Thyroid gland (tissue), 4 donors: ENCODE measurements around the gene LRRC4C. TPM values are rescaled to one million over a fixed set of nuclear protein-coding genes. Genes with fewer than 3 reads are reported as not detected.

Experiments
- DNase-seq, 2 donors: peaks; one replicate each; pipeline ENCODE4 v3.0.0-alpha.2; 2019
- H3K27ac ChIP-seq, 3 donors: fragments of 200-600 bp; sonication (generic); 1 replicate in 2 of 3; 2 replicates in 1 of 3; pipeline ENCODE4 v1.5.1; 2016 to 2019; ENCODE audit warnings: mild to moderate bottlenecking in 1 of 3, moderate library complexity in 1 of 3
- H3K27me3 ChIP-seq: fragments of 200-600 bp; sonication (generic); one replicate; pipeline ENCODE4 v1.5.1; 2019
- H3K36me3 ChIP-seq, 2 donors: fragments of 200-600 bp; sonication (generic); one replicate each; pipeline ENCODE4 v1.5.1; 2016 to 2019
- H3K4me1 ChIP-seq, 2 donors: fragments of 200-600 bp; sonication (generic); one replicate each; pipeline ENCODE4 v1.5.1; 2017 to 2019
- H3K4me3 ChIP-seq, 3 donors: fragments of 200-600 bp; sonication (generic); replicated peaks in 1 of 3; 1 replicate in 2 of 3; 2 replicates in 1 of 3; pipeline ENCODE4 v1.5.1; 2016; ENCODE audit warnings: mild to moderate bottlenecking in 1 of 3
- H3K9me3 ChIP-seq: fragments of 200-600 bp; sonication (generic); one replicate; pipeline ENCODE4 v1.5.1; 2017
- CTCF ChIP-seq, 6 experiments: fragments of 200-600 bp in 3 of 6; fragments of 450-650 bp in 3 of 6; sonication (generic) in 3 of 6; IDR thresholded peaks; one replicate each; pipeline ENCODE4 v1.5.1; 2016 to 2019; ENCODE audit warnings: antibody characterized with exemption in 6 of 6, mild to moderate bottlenecking in 2 of 6, inconsistent platforms in 1 of 6, moderate library complexity in 1 of 6
- POLR2A ChIP-seq, 2 donors: fragments of 450-650 bp; IDR thresholded peaks; one replicate each; pipeline ENCODE4 v1.6.1; 2017; ENCODE audit warnings: antibody characterized with exemption in 2 of 2, mild to moderate bottlenecking in 2 of 2, moderate library complexity in 1 of 2
- WGBS, 2 donors: methylation state at CpG; one replicate each; pipeline ENCODE4 v1.1.5; 2017; 5-methylcytosine and 5-hydroxymethylcytosine counted together
- intact Hi-C: fragments of 100-400 bp; cut with DNase I; formaldehyde crosslinking; loops from one replicate; pipeline ENCODE4 v1.15.1; 2023
- total RNA-seq, 4 donors: library from RNA; depleted of rRNA; stranded (reverse); fragments of >200 nt; gene quantifications; one replicate each; pipeline ENCODE4 v1.2.3, GENCODE V29; 2016

LRRC4C gene
- total RNA-seq, 4 donors from 2014 or later = 4.6 to 13.9 (median 7.8) TPM

DNA sequence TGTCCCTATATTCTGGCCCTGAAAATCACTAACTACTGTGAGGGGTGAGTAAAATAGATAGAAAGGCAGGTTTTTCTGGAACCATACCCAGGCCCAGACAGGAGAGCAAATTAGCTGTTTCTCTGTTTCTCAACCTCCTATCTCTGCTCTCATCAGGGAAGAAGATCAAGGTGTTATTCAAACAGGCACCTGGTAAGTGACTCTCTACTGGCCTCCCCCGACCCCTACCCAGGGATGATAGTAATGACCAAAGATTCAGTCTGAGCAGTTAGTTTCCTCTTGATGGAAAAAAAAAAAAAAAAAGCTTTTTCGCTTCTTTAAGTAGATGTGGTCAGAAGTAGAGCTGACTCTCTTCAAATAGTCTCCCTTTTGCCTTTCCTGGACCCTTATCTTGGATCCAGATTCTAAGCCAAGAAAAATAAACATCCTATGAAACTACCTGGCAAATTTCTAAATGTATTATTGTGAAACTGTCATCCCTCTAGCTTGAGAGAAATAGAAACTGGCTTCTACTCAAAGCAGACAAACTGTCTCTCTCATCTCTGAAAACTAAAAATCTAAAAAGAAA lies 9.9 kb downstream of the LRRC4C start:
- no peak for DNase-seq
- H3K27me3 ChIP-seq = no peaks in the 10 kb centered on the region
- TF ChIP-seq POLR2A (IDR thresholded peaks at IDR 0.05) = no peak
- no peak for TF ChIP-seq CTCF (IDR thresholded peaks at IDR 0.05)
- H3K27ac ChIP-seq = no peak overlapping the region
- no peak overlapping the region for H3K4me3 ChIP-seq
- no peaks in the 10 kb centered on the region for H3K36me3 ChIP-seq
- peaks cover 0 to 7% of the 10 kb centered on the region in 2 donors for H3K4me1 ChIP-seq
- intact Hi-C loops = no loop called here
- H3K9me3 ChIP-seq = no peaks in the 10 kb centered on the region
- 72 to 80% methylated on average over 2 of the region's 2 CpGs for WGBS, 2 donors

DNA sequence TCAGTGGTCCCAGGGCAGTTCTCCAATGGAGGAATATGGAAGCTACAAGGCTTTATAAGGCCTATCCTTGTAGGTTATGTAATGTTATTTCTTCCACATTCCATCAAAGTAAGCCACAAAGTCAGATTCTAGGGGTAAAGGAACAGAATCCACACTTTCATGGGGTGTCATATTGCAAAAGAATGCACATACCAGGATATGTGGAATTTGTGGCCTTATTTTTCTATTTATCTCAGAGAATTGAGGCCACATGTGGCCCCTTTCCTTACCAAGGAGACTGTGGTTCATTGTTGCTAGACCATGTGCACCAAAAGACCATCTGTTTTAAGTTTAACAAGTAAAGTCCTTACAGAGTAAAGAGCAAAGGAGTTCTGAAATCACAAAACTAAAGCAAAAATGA lies 12.9 kb downstream of the LRRC4C start:
- Histone ChIP-seq H3K27ac (no peak overlapping the region), H3K4me3 (no peak overlapping the region), H3K36me3 (no peaks in the 10 kb centered on the region), H3K27me3 (no peaks in the 10 kb centered on the region), H3K9me3 (no peaks in the 10 kb centered on the region), H3K4me1 (peaks cover 0 to 5% of the 10 kb centered on the region in 2 donors)
- intact Hi-C loops = no loop called here
- TF ChIP-seq CTCF (IDR thresholded peaks at IDR 0.05) (no peak), POLR2A (IDR thresholded peaks at IDR 0.05) (no peak)
- DNase-seq = no peak

GRCh38 chr11:41446107-41446506 lies 13.3 kb downstream of the LRRC4C start:
- intact Hi-C loops = no loop called here
- H3K27me3 ChIP-seq = no peaks in the 10 kb centered on the region
- 40 to 53% methylated on average over 2 of the region's 2 CpGs for WGBS, 2 donors
- no peak for DNase-seq
- no peaks in the 10 kb centered on the region for H3K9me3 ChIP-seq
- no peaks in the 10 kb centered on the region for H3K36me3 ChIP-seq
- H3K4me3 ChIP-seq = no peak overlapping the region
- TF ChIP-seq CTCF (IDR thresholded peaks at IDR 0.05) = no peak
- TF ChIP-seq POLR2A (IDR thresholded peaks at IDR 0.05) = no peak
- H3K4me1 ChIP-seq = peaks cover 0 to under 1% of the 10 kb centered on the region in 2 donors
- no peak overlapping the region for H3K27ac ChIP-seq

DNA sequence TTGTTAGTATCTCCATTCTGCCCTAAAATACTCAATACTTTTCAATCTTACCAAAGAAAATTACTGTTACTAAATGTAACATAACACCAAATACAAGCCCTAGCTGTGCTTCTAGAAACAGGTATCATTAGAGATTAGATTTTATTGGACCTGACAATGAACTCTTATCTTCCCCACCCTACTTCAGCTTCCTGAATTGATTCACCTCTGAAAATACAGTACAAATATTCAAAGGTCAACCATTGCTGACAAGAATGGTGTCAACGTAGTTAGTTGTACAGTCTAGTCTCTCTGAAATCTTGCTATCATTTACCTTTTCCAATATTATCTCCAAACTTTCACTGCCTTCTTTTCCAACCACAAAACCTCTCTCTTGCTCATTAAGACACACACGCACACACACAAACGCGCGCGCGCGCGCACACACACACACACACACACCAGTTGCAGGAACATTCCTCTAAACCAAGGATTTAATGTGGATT lies 22.4 kb downstream of the LRRC4C start:
- Histone ChIP-seq H3K9me3 (no peaks in the 10 kb centered on the region), H3K27me3 (no peaks in the 10 kb centered on the region), H3K4me1 (no peaks in the 10 kb centered on the region), H3K27ac (no peak overlapping the region), H3K4me3 (no peak overlapping the region), H3K36me3 (no peaks in the 10 kb centered on the region)
- intact Hi-C loops = no loop called here
- WGBS, 2 donors = 54 to 62% methylated on average over 9 of the region's 9 CpGs
- DNase-seq = no peak
- no peak for TF ChIP-seq CTCF (IDR thresholded peaks at IDR 0.05)
- no peak for TF ChIP-seq POLR2A (IDR thresholded peaks at IDR 0.05)

- intact Hi-C loops = no loop called here
- no peaks in the 10 kb centered on the region for H3K27me3 ChIP-seq
- DNase-seq = no peak
- H3K27ac ChIP-seq = no peak overlapping the region
- no peak overlapping the region for H3K4me3 ChIP-seq
- H3K9me3 ChIP-seq = no peaks in the 10 kb centered on the region
- TF ChIP-seq POLR2A (IDR thresholded peaks at IDR 0.05) (no peak), CTCF (IDR thresholded peaks at IDR 0.05) (no peak)
- WGBS, 2 donors = 88 to 89% methylated on average over 4 of the region's 4 CpGs
- H3K4me1 ChIP-seq = no peaks in the 10 kb centered on the region
- H3K36me3 ChIP-seq = no peaks in the 10 kb centered on the region
Observed at GRCh38 chr11:41435531-41435930, 23.9 kb downstream of the LRRC4C start.
